HepG2 (cell line): ENCODE measurements around the gene HINFP. TPM values are rescaled to one million over a fixed set of nuclear protein-coding genes. Genes with fewer than 3 reads are reported as not detected.

ENCODE experiments used
- CCAR2 ChIP-seq: fragments of 200-400 bp; formaldehyde crosslinking; optimal IDR thresholded peaks from 2 replicates; pipeline ENCODE3; 2018; ENCODE audit warnings: low read depth, mild to moderate bottlenecking, low read length, moderate library complexity
- ELF4 ChIP-seq: sonication (generic); formaldehyde crosslinking; IDR thresholded peaks from 2 replicates; pipeline ENCODE4 v1.5.0; 2020; ENCODE audit warnings: missing genetic modification reagents, mild to moderate bottlenecking, moderate library complexity, borderline replicate concordance
- GATA4 ChIP-seq: sonication (generic); IDR thresholded peaks from 2 replicates; pipeline ENCODE4 v1.6.1; 2016; ENCODE audit warnings: antibody characterized with exemption, low read depth, borderline replicate concordance
- GMEB1 ChIP-seq: sonication (generic); formaldehyde crosslinking; IDR thresholded peaks from 2 replicates; pipeline ENCODE4 v1.5.1; 2020; ENCODE audit warnings: missing genetic modification reagents, mild to moderate bottlenecking, borderline replicate concordance
- GTF2F1 ChIP-seq: fragments of 150-350 bp; IDR thresholded peaks from 2 replicates; pipeline ENCODE4 v1.6.1; 2014; ENCODE audit warnings: low read length
- HCFC1 ChIP-seq: fragments of 150-350 bp; IDR thresholded peaks from 2 replicates; pipeline ENCODE4 v1.6.1; 2014; ENCODE audit warnings: low read depth, low read length
- HOXA7 ChIP-seq: sonication (generic); formaldehyde crosslinking; IDR thresholded peaks from 2 replicates; pipeline ENCODE4 v1.8.1; 2022; ENCODE audit warnings: mild to moderate bottlenecking, missing genetic modification reagents, moderate library complexity
- KLF16 ChIP-seq, 2 experiments: sonication (generic) in 1 of 2; formaldehyde crosslinking in 1 of 2; IDR thresholded peaks; 2 replicates each; pipeline versions ENCODE4 v1.6.1 to v1.8.0; 2016 to 2023; ENCODE audit warnings: missing genetic modification reagents in 2 of 2, missing compliant biosample characterization in 1 of 2
- MXD4 ChIP-seq: IDR thresholded peaks from 2 replicates; pipeline ENCODE4 v1.6.1; 2016; ENCODE audit warnings: mild to moderate bottlenecking, missing biosample characterization, missing genetic modification reagents
- MXI1 ChIP-seq: IDR thresholded peaks from 3 replicates; pipeline ENCODE4 v1.6.1; 2012; ENCODE audit warnings: low read depth, low read length, inconsistent platforms, borderline replicate concordance
- NFRKB ChIP-seq: fragments of 450-650 bp; IDR thresholded peaks from 2 replicates; pipeline ENCODE4 v1.6.1; 2017
- NR2F1 ChIP-seq, 2 experiments: fragments of 450-650 bp in 1 of 2; formaldehyde crosslinking in 1 of 2; IDR thresholded peaks; 2 replicates each; pipeline versions ENCODE4 v1.5.0 to v1.6.1; 2016 to 2020; ENCODE audit warnings: mild to moderate bottlenecking in 1 of 2, missing compliant biosample characterization in 1 of 2, missing genetic modification reagents in 1 of 2, moderate library complexity in 1 of 2
- PRPF4 ChIP-seq: fragments of 200-400 bp; formaldehyde crosslinking; IDR thresholded peaks from 2 replicates; pipeline ENCODE4 v1.6.1; 2016; ENCODE audit warnings: low read length, low read depth; ENCODE audit not compliant: poor library complexity, severe bottlenecking
- SATB2 ChIP-seq: sonication (generic); formaldehyde crosslinking; IDR thresholded peaks from 2 replicates; pipeline ENCODE4 v1.5.0; 2020; ENCODE audit warnings: missing genetic modification reagents
- TAF15 ChIP-seq: fragments of 200-400 bp; formaldehyde crosslinking; IDR thresholded peaks from one replicate; pipeline ENCODE4 v1.6.1; 2018; ENCODE audit warnings: mild to moderate bottlenecking, low read depth, low read length; ENCODE audit not compliant: poor library complexity, severe bottlenecking
- TMF1 ChIP-seq: sonication (generic); formaldehyde crosslinking; IDR thresholded peaks from 2 replicates; pipeline ENCODE4 v1.8.1; 2022; ENCODE audit warnings: low read depth, missing genetic modification reagents
- ZBTB42 ChIP-seq: sonication (generic); formaldehyde crosslinking; IDR thresholded peaks from 2 replicates; pipeline ENCODE4 v1.5.0; 2020; ENCODE audit warnings: mild to moderate bottlenecking, missing genetic modification reagents
- ZFP1 ChIP-seq: IDR thresholded peaks from 2 replicates; pipeline ENCODE4 v1.6.1; 2016
- ZNF24 ChIP-seq: fragments of 450-650 bp; IDR thresholded peaks from 2 replicates; pipeline ENCODE4 v1.6.1; 2017; ENCODE audit warnings: antibody characterized with exemption, mild to moderate bottlenecking
- ZNF260 ChIP-seq: sonication (generic); formaldehyde crosslinking; IDR thresholded peaks from 2 replicates; pipeline ENCODE4 v1.4.0; 2020; ENCODE audit warnings: missing genetic modification reagents, low read depth, mild to moderate bottlenecking, borderline replicate concordance
- ZNF276 ChIP-seq: sonication (generic); formaldehyde crosslinking; IDR thresholded peaks from 2 replicates; pipeline ENCODE4 v1.4.0; 2020; ENCODE audit warnings: mild to moderate bottlenecking, low read depth, missing genetic modification reagents
- ZNF281 ChIP-seq: sonication (generic); formaldehyde crosslinking; IDR thresholded peaks from 2 replicates; pipeline ENCODE4 v1.4.0; 2020; ENCODE audit warnings: missing genetic modification reagents, borderline replicate concordance
- ZNF672 ChIP-seq: sonication (generic); formaldehyde crosslinking; IDR thresholded peaks from 2 replicates; pipeline ENCODE4 v1.8.1; 2022; ENCODE audit warnings: missing genetic modification reagents
- ZNF83 ChIP-seq: sonication (generic); formaldehyde crosslinking; IDR thresholded peaks from 2 replicates; pipeline ENCODE4 v1.4.0; 2020; ENCODE audit warnings: missing genetic modification reagents, mild to moderate bottlenecking, borderline replicate concordance
- polyA plus RNA-seq, 8 experiments: library from polyadenylated mRNA; depleted of rRNA in 3 of 8; stranded (reverse) in 7 of 8; unstranded in 1 of 8; fragments of >200 nt; fragmentation: Illumina TruSeq in 4 of 8; extraction: Trizol in 4 of 8; gene quantifications; 2 replicates each; pipeline versions ENCODE4 v1.2.1 to v1.2.3, GENCODE V29; 2011 to 2016; ENCODE audit warnings: low read depth in 4 of 8, missing spikeins in 1 of 8, mixed read lengths in 1 of 8; ENCODE audit not compliant: insufficient read depth in 1 of 8
- total RNA-seq, 5 experiments: library from RNA; depleted of rRNA; stranded (reverse); fragments of >200 nt; fragmentation: Illumina TruSeq; extraction: Trizol; gene quantifications; 2 replicates each; pipeline ENCODE4 v1.2.3, GENCODE V29; 2016; ENCODE audit warnings: low read depth in 1 of 5

HINFP gene
- total and polyA plus RNA-seq, 2 of the 13 experiments (the other 11 are each of a cell fraction or from before 2014, with no cell fraction given) = 15.1 to 21.4 TPM

DNA sequence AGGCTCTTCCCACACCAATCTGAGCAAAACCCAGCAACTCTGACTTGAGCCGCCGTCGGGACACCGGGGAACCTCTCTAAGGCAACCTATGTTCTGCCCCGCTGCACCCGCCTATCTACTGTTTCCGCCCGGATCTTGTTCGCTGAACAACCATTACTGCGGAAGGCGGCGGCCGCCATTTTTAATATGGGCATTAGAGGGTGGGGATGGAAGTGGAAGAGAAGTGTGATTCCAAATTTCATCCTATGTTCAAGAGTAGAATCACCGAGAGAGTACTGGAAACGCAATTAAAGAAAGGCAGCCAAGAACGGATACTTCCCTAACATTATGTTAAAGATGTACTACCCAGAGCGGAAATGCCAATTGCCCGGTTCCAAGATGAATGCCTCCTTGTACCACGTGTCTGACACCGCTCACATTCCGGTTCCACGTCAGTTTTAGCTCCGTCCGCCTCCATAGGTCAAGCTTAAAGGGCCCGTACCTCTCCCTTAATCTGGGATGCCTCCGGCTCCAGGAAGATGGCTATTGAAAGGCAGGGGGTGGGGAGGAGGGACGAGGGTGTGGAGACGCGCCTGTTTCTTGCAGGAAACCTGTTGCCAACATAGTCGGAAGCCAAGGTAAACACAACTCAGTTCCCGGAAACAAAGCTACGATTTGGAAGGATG, 19.5 kb upstream of the HINFP start, which contains the start of gene DPAGT1 (continued):
- TF ChIP-seq ZNF276 (CRISPR knock-in tag) = peak; percentile 43; the same call in 1 of the 2 replicates
- TF ChIP-seq TMF1 (CRISPR knock-in tag) = peak; percentile 49; the same call in 1 of the 2 replicates
- TF ChIP-seq CCAR2 = peak; percentile 71
- no peak for TF ChIP-seq HOXA7
- no peak for TF ChIP-seq GATA4
- 0 out of 2 replicates have a peak, but pooled peaks have one; percentile 29 for TF ChIP-seq SATB2
- TF ChIP-seq PRPF4 = no peak
- 0 out of 2 replicates have a peak, but pooled peaks have one; percentile 67 for TF ChIP-seq ELF4 (CRISPR knock-in tag)
- TF ChIP-seq NR2F1 (CRISPR knock-in tag; IDR thresholded peaks at IDR 0.05) = peak in 1 of 2 experiments; percentile 45; a peak in 1 of 4 replicates
- peak; percentile 92; the same call in 2 of the 3 replicates for TF ChIP-seq MXI1
- peak; percentile 74 for TF ChIP-seq HCFC1
- TF ChIP-seq ZFP1 (CRISPR knock-in tag) = no peak; the same call in 1 of the 2 replicates
- TF ChIP-seq ZBTB42 (CRISPR knock-in tag) = no peak
- TF ChIP-seq ZNF83 (CRISPR knock-in tag) = no peak
- TF ChIP-seq NFRKB = peak; percentile 65
- TF ChIP-seq ZNF260 (CRISPR knock-in tag) = no peak
- TF ChIP-seq ZNF672 (CRISPR knock-in tag) = no peak
- no peak for TF ChIP-seq ZNF24
- TF ChIP-seq TAF15 = no peak
- TF ChIP-seq GTF2F1 = no peak
- TF ChIP-seq KLF16 (CRISPR knock-in tag; IDR thresholded peaks at IDR 0.05) = no peak
- TF ChIP-seq ZNF281 = peak; percentile 34; the same call in 1 of the 2 replicates
- peak; percentile 50; the same call in 1 of the 2 replicates for TF ChIP-seq GMEB1 (CRISPR knock-in tag)
- TF ChIP-seq MXD4 (CRISPR knock-in tag) = peak; percentile 97
